GM10266 (cell line): Measurements from ENCODE around the gene SPATC1L.

Experiments
- DNase-seq: peaks from one replicate; pipeline ENCODE4 v3.0.0; 2012; ENCODE audit errors: extremely low spot score
- TF ChIP-seq, protein P1 (sequence below): IDR thresholded peaks from 2 replicates; pipeline ENCODE4 v1.5.1; 2012; ENCODE audit warnings: mild to moderate bottlenecking, low read depth; ENCODE audit not compliant: control insufficient read depth, insufficient read depth; ENCODE audit errors: missing control alignments

The SPATC1L gene

DNA sequence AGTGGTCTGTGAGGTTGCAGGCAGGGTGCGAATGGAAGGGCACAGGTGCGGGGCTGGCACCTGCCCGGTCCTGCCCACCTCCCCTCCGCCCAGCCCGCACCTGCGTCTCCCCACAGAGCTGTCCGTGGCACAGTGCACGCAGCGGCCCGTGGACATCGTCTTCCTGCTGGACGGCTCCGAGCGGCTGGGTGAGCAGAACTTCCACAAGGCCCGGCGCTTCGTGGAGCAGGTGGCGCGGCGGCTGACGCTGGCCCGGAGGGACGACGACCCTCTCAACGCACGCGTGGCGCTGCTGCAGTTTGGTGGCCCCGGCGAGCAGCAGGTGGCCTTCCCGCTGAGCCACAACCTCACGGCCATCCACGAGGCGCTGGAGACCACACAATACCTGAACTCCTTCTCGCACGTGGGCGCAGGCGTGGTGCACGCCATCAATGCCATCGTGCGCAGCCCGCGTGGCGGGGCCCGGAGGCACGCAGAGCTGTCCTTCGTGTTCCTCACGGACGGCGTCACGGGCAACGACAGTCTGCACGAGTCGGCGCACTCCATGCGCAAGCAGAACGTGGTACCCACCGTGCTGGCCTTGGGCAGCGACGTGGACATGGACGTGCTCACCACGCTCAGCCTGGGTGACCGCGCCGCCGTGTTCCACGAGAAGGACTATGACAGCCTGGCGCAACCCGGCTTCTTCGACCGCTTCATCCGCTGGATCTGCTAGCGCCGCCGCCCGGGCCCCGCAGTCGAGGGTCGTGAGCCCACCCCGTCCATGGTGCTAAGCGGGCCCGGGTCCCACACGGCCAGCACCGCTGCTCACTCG lies 52.2 kb downstream of the SPATC1L start:
- TF ChIP-seq, protein P1, sequence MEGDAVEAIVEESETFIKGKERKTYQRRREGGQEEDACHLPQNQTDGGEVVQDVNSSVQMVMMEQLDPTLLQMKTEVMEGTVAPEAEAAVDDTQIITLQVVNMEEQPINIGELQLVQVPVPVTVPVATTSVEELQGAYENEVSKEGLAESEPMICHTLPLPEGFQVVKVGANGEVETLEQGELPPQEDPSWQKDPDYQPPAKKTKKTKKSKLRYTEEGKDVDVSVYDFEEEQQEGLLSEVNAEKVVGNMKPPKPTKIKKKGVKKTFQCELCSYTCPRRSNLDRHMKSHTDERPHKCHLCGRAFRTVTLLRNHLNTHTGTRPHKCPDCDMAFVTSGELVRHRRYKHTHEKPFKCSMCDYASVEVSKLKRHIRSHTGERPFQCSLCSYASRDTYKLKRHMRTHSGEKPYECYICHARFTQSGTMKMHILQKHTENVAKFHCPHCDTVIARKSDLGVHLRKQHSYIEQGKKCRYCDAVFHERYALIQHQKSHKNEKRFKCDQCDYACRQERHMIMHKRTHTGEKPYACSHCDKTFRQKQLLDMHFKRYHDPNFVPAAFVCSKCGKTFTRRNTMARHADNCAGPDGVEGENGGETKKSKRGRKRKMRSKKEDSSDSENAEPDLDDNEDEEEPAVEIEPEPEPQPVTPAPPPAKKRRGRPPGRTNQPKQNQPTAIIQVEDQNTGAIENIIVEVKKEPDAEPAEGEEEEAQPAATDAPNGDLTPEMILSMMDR = no peak
- DNase-seq = no peak

DNA sequence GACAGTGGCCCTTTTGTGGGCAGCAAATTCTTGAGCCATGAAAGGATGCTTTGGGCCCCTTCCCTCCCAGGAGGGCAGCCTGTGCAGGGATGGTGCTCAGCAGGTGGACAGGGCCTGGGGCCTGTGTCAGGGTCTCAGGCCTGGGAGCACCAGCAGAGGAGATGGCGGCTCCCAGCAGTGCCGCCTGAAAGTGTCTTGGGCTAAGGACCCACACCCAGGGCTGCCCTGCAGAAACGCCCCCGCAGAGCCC lies 52.7 kb downstream of the SPATC1L start:
- TF ChIP-seq, protein P1 = no peak
- no peak for DNase-seq

DNA sequence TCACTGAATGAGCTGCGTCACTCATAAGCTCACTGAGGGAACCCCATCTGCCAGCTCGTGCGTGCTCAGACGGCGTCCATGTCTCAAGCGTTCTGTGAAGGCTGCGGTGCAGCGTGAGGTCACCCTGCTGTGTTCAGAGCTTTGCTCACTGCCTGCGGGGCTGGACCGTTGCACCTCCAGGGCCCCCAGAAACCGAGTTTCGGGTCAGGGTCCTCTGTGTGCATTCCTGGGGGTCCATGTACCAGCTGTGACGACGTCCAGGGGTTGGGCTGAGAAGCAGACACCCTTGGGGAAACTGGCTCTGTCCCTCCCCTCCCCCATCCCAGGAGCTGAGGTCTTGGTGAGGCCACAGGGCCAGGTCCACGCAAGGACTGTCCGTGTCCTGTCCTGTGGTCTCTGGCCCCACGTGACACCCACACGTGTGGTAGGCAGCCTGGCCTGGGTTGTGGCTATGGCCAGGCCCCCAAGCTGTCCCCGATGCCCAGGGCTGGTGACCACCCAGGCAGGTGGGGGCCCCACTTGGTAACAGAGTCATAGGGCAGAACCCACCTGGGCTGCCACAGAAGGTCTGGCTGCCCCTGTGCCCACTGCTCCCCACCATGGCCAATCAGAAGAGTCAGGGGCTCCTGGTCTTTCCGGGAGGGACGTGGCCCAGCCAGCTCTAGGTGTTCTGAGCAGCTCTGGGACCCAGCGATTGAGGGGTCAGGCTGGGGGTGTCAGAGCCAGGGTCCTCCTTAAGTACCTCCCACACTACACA lies 53.2 kb downstream of the SPATC1L start:
- TF ChIP-seq, protein P1 = no peak
- no peak for DNase-seq

DNA sequence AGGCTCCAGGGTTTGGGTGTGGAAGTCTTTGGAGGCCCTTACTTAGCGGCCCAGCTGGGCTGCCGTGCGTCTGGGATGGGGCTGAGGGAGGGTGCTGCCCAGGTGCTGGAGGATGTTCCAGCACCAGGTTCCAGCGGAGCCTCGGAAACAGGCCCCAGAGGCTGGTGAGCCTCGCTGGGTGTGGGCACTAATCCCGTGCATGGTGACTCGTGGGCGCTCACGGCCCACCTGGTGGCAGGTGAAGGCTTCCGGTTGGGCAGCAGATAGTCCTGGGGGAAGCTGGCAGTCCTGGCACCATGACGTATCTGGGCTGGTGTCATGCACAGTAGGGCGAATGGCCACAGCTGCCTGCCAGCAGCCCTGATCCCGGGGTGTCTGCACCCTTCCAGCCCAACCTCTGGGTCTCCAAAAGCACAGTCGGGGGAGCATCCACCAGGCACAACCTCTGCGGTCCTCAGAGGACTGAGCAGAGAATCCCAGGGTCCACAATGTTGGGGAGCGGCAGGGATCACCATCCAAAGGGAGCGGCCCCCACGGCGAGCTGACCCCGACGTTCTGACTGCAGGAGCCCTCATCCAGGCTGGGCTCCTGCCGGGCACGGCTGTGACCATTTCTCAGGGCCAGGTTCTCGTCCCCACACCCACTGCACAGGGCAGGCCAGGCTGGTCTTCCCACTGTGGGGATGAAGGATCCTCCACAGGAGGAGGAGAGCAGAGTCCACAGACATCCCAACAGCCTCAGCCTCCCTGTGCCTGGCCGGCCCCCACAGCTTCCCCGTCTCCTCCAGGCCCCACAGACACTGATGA lies 54.2 kb downstream of the SPATC1L start:
- TF ChIP-seq, protein P1 = no peak
- no peak for DNase-seq

DNA sequence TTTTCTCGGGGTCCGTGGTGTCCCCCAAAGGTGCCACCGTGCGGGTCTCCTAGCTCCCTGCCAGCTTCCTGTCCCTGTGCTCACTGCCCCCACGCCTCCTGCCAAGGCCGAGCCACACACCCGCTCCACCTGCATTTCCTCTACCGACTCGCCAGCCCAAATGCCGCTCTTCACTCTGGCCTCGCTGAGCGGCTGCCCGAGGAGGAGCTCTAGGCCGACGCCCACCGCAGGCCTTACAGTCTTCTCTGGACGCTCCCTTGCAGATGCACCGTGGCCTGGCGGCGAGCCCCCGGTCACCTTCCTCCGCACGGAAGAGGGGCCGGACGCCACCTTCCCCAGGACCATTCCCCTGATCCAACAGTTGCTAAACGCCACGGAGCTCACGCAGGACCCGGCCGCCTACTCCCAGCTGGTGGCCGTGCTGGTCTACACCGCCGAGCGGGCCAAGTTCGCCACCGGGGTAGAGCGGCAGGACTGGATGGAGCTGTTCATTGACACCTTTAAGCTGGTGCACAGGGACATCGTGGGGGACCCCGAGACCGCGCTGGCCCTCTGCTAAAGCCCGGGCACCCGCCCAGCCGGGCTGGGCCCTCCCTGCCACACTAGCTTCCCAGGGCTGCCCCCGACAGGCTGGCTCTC lies 55.2 kb downstream of the SPATC1L start:
- TF ChIP-seq, protein P1 = no peak

DNA sequence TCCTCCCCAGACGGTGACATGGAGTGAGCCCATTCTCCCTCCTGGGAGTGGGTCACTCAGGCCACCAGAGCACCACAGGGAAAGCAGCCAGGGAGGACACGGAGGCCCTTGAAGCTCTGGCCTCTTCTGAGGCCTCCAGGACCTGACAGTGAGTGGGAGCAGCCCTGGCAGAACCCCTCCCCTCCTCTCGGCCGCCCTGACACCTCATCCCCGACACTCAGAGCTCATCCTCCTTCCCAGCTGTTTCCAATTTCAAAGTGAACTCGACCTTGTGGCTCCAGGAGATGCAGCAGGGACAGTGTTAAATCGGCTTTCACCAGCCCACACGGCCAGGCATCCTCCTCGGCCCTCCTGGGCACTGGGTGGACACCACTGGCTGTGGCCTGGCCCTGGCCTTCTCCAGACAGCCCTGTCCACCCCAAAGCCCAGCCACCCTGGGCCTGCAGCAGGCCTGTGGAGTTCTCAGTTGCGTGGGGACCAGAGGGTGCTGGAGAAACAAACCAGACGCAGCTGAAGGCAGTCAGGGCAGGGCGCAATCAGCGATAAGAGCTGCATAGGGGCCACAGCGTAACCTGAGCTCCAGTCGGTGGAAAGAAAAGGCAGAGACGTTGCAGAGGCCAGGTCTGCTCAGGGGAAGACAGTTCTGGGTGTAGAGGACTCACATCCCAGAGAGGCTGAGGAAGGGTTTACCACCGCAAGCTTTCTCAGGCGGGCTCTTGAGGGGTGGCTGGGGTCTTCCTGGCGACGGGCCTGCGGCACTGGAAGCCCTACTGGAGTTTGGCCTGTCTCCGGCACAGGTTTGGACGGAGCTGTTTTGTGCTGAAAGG lies 55.9 kb downstream of the SPATC1L start:
- DNase-seq = no peak
- TF ChIP-seq, protein P1 = no peak

More for the DNA sequence above, 55.2 kb downstream of the SPATC1L start:
- no peak for DNase-seq
